IPS-11a (cell line): Measurements from ENCODE around the gene NIPSNAP3A.

Source experiments
- H3K4me3 ChIP-seq: one replicate; pipeline ENCODE4 v1.5.1; 2013; ENCODE audit warnings: low read depth, low read length, control low read depth

NIPSNAP3A gene

GRCh38 chr9:104774132-104774531, 26.6 kb downstream of the NIPSNAP3A start:
- H3K4me3 ChIP-seq: no peak overlapping the region

GRCh38 chr9:104774831-104775573, 27.5 kb downstream of the NIPSNAP3A start:
- H3K4me3 ChIP-seq: no peak overlapping the region

GRCh38 chr9:104775574-104775936, 28.1 kb downstream of the NIPSNAP3A start:
- H3K4me3 ChIP-seq: no peak overlapping the region

GRCh38 chr9:104775976-104776375, 28.5 kb downstream of the NIPSNAP3A start:
- H3K4me3 ChIP-seq: no peak overlapping the region

GRCh38 chr9:104776797-104777196, 29.3 kb downstream of the NIPSNAP3A start:
- H3K4me3 ChIP-seq: no peak overlapping the region

GRCh38 chr9:104778802-104779201, 31.3 kb downstream of the NIPSNAP3A start:
- no peak overlapping the region for H3K4me3 ChIP-seq

GRCh38 chr9:104779334-104779733, 31.9 kb downstream of the NIPSNAP3A start:
- no peak overlapping the region for H3K4me3 ChIP-seq

- H3K4me3 ChIP-seq: no peak overlapping the region
Observed at GRCh38 chr9:104779946-104780535, 32.6 kb downstream of the NIPSNAP3A start.

GRCh38 chr9:104780796-104781395, 33.4 kb downstream of the NIPSNAP3A start:
- H3K4me3 ChIP-seq: no peak overlapping the region

GRCh38 chr9:104783588-104783987, 36.1 kb downstream of the NIPSNAP3A start:
- H3K4me3 ChIP-seq: no peak overlapping the region

- H3K4me3 ChIP-seq: no peak overlapping the region
Observed at GRCh38 chr9:104784098-104784497, 36.6 kb downstream of the NIPSNAP3A start.

GRCh38 chr9:104786293-104786692, 38.8 kb downstream of the NIPSNAP3A start:
- no peak overlapping the region for H3K4me3 ChIP-seq

GRCh38 chr9:104787306-104788015, 40.0 kb downstream of the NIPSNAP3A start:
- H3K4me3 ChIP-seq: no peak overlapping the region

GRCh38 chr9:104788251-104788650, 40.8 kb downstream of the NIPSNAP3A start:
- H3K4me3 ChIP-seq: no peak overlapping the region

- H3K4me3 ChIP-seq: no peak overlapping the region
Observed at GRCh38 chr9:104794070-104794469, 46.6 kb downstream of the NIPSNAP3A start.

GRCh38 chr9:104795082-104795481, 47.6 kb downstream of the NIPSNAP3A start:
- H3K4me3 ChIP-seq: no peak overlapping the region

GRCh38 chr9:104795857-104796256, 48.4 kb downstream of the NIPSNAP3A start:
- H3K4me3 ChIP-seq: no peak overlapping the region

GRCh38 chr9:104798209-104798995, 50.9 kb downstream of the NIPSNAP3A start:
- H3K4me3 ChIP-seq: no peak overlapping the region

GRCh38 chr9:104800068-104800785, 52.7 kb downstream of the NIPSNAP3A start:
- no peak overlapping the region for H3K4me3 ChIP-seq

GRCh38 chr9:104802110-104802509, 54.6 kb downstream of the NIPSNAP3A start:
- H3K4me3 ChIP-seq: no peak overlapping the region
